CD4-positive, CD25-positive, alpha-beta regulatory T cell (primary cell): ENCODE results near the gene RNF19B. TPM values are rescaled to one million over a fixed set of nuclear protein-coding genes. Genes with fewer than 3 reads are reported as not detected.
"Not testable (repeated sequence)": the region's sequence is repeated elsewhere in the genome, so short reads cannot be mapped to it uniquely, and the experiment has no call there.

Source experiments
- ATAC-seq, 2 donors: fragments of 150-1000 bp; cut with Tn5 transposase; one replicate each; pipeline ENCODE4 v1.10.0; 2021; ENCODE audit warnings: low read depth in 2 of 2, moderate number of reproducible peaks in 2 of 2, moderate library complexity in 1 of 2
- DNase-seq, 3 donors: peaks; one replicate each; pipeline versions ENCODE4 v3.0.0 to v3.0.0-alpha.2; 2012 to 2022; ENCODE audit warnings: mixed read lengths in 1 of 3
- H3K27ac ChIP-seq: one replicate; pipeline ENCODE4 v1.7.0; 2013; ENCODE audit warnings: mild to moderate bottlenecking, low read length; ENCODE audit not compliant: insufficient read depth, poor library complexity, severe bottlenecking
- H3K27me3 ChIP-seq: one replicate; pipeline ENCODE4 v1.7.0; 2013; ENCODE audit warnings: low read length; ENCODE audit not compliant: control insufficient read depth, insufficient read depth
- H3K36me3 ChIP-seq: one replicate; pipeline ENCODE4 v1.7.0; 2013; ENCODE audit warnings: mild to moderate bottlenecking, low read length, moderate library complexity; ENCODE audit not compliant: control insufficient read depth, insufficient read depth
- H3K4me1 ChIP-seq: 2 replicates; pipeline ENCODE4 v1.7.0; 2013; ENCODE audit warnings: mild to moderate bottlenecking, low read length; ENCODE audit not compliant: insufficient read depth, control insufficient read depth, poor library complexity, severe bottlenecking
- H3K4me3 ChIP-seq: one replicate; pipeline ENCODE4 v1.7.0; 2013; ENCODE audit warnings: low read depth, mild to moderate bottlenecking, low read length, moderate library complexity
- H3K9me3 ChIP-seq, 2 experiments: 1 replicate in 1 of 2; 2 replicates in 1 of 2; pipeline ENCODE4 v1.7.0; 2013; ENCODE audit warnings: low read length in 2 of 2, mild to moderate bottlenecking in 1 of 2, moderate library complexity in 1 of 2; ENCODE audit not compliant: control insufficient read depth in 2 of 2
- H3K27ac Mint-ChIP-seq, 3 donors: one replicate each; pipeline ENCODE4 v1.8.0; 2020 to 2022; ENCODE audit warnings: mild to moderate bottlenecking in 3 of 3, mixed read lengths in 3 of 3, moderate library complexity in 2 of 3
- H3K27me3 Mint-ChIP-seq: one replicate; pipeline ENCODE4 v1.8.0; 2022; ENCODE audit warnings: mild to moderate bottlenecking, mixed read lengths
- H3K36me3 Mint-ChIP-seq: one replicate; pipeline ENCODE4 v1.8.0; 2020; ENCODE audit warnings: mixed read lengths
- H3K4me1 Mint-ChIP-seq, 4 donors: one replicate each; pipeline ENCODE4 v1.8.0; 2020 to 2022; ENCODE audit warnings: mixed read lengths in 4 of 4, mild to moderate bottlenecking in 1 of 4
- H3K4me3 Mint-ChIP-seq, 4 donors: one replicate each; pipeline ENCODE4 v1.8.0; 2020 to 2022; ENCODE audit warnings: mild to moderate bottlenecking in 4 of 4, mixed read lengths in 4 of 4, moderate library complexity in 3 of 4
- H3K9me3 Mint-ChIP-seq, 7 donors: one replicate each; pipeline ENCODE4 v1.8.0; 2020 to 2022; ENCODE audit warnings: mixed read lengths in 7 of 7, mild to moderate bottlenecking in 3 of 7, moderate library complexity in 2 of 7
- polyA plus RNA-seq, 4 donors: library from polyadenylated mRNA; unstranded; fragments of 300-500 nt; fragmentation: Illumina TruSeq; gene quantifications; one replicate each; pipeline ENCODE4 v1.2.3, GENCODE V29; 2021
- total RNA-seq: library from RNA; stranded (reverse); gene quantifications from one replicate; pipeline ENCODE4 v1.2.3, GENCODE V29; 2022

RNF19B gene
- total and polyA plus RNA-seq, 5 donors from 2014 or later, result 2.0 to 44.9 (median 2.4) TPM

- DNase-seq (no peak), ATAC-seq (no peak)
- Mint-ChIP-seq H3K9me3 (no peaks in the 10 kb centered on the region), H3K27ac (no peak overlapping the region), H3K36me3 (no peaks in the 10 kb centered on the region), H3K4me3 (no peak overlapping the region), H3K4me1 (peaks cover 0 to 5% (median 2%) of the 10 kb centered on the region in 4 donors), H3K27me3 (peaks cover 40% of the 10 kb centered on the region)
- H3K36me3 ChIP-seq, result no peaks in the 10 kb centered on the region
- H3K4me1 ChIP-seq, result no peaks in the 10 kb centered on the region
- no peaks in the 10 kb centered on the region for H3K9me3 ChIP-seq
- peaks cover 12% of the 10 kb centered on the region for H3K27me3 ChIP-seq
- H3K27ac ChIP-seq, result no peak overlapping the region
- no peak overlapping the region for H3K4me3 ChIP-seq
Measured at GRCh38 chr1:32918179-32918578, 46.4 kb downstream of the RNF19B start.

DNA sequence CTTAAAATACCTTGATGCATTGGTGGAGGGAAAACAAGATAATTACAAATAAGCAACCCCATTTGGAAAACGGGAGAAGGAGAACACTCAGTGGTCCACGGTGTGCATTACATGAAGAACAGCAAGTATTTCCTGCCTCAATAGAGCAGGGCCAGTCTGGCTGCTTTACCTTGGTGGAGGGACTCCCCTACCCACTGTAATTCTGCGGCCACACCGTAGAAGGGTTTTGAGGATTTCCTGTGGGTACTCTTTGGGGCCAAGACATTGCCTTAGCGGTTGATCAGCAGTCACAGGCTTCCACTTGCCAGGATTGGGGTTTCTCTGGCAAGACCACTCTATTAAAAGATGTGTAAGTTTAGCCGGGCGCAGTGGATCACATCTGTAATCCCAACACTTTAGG is 47.1 kb downstream of the RNF19B start:
- peaks cover 7% of the 10 kb centered on the region for H3K27me3 ChIP-seq
- H3K4me1 ChIP-seq, result no peaks in the 10 kb centered on the region
- Mint-ChIP-seq H3K27ac (no peak overlapping the region), H3K4me3 (peak overlapping the region in 1 of 4 donors; percentile 29), H3K36me3 (no peaks in the 10 kb centered on the region), H3K9me3 (no peaks in the 10 kb centered on the region), H3K4me1 (peaks cover 0 to 5% (median 2%) of the 10 kb centered on the region in 4 donors), H3K27me3 (peaks cover 34% of the 10 kb centered on the region)
- no peak for DNase-seq
- ATAC-seq, result no peak
- no peak overlapping the region for H3K27ac ChIP-seq
- no peaks in the 10 kb centered on the region for H3K36me3 ChIP-seq
- no peaks in the 10 kb centered on the region for H3K9me3 ChIP-seq
- no peak overlapping the region for H3K4me3 ChIP-seq

DNA sequence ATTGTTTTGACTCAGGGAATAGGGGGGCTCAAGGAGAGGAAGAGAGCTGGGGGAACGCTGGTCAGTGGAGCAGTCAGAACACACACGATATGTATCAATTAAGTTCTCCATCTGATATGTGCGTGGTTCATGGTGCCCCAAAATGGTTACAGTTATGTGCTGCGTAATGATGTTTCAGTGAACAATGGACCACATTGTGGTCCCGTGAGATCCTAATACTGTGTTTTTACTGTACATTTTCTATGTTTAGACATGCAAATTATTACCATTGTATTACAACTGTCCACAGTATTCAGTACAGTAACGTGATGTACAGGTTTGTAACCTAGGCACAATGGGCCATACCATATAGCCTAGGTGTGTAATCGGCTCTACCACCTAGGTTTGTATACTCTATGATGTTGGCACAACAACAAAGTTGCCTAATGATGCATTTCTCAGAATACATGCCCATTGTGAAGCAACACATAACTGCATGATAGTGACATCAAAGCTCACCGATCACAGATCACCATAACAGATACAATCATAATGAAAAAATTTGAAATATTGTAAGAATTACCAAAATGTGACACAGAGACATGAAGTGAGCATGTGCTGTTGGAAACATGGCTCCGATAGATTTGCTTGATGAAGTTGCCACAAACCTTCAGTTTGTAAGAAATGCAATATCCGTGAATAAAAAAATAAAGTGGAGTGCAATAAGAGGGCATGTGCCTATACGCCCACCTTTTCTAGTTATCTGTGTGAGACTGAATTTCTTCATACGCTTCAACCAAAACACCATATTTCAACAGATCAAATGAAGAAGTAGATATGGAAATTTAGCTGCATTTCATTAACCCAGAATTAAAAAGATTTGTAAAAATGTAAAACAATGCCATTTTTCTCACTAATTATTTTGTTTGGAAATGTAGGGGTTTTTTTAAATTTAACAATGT is 48.6 kb downstream of the RNF19B start:
- no peaks in the 10 kb centered on the region for H3K9me3 ChIP-seq
- H3K27me3 Mint-ChIP-seq, result peaks cover 28% of the 10 kb centered on the region
- no peak overlapping the region for H3K4me3 Mint-ChIP-seq
- DNase-seq, result no peak
- H3K4me1 ChIP-seq, result no peaks in the 10 kb centered on the region
- peaks cover 0 to 5% (median 2%) of the 10 kb centered on the region in 4 donors for H3K4me1 Mint-ChIP-seq
- no peak for ATAC-seq
- no peak overlapping the region for H3K27ac ChIP-seq
- no peaks in the 10 kb centered on the region for H3K36me3 Mint-ChIP-seq
- no peak overlapping the region for H3K4me3 ChIP-seq
- H3K36me3 ChIP-seq, result no peaks in the 10 kb centered on the region
- peaks cover 10% of the 10 kb centered on the region for H3K27me3 ChIP-seq
- no peak overlapping the region for H3K27ac Mint-ChIP-seq
- no peaks in the 10 kb centered on the region for H3K9me3 Mint-ChIP-seq

GRCh38 chr1:32910319-32910718 is 54.3 kb downstream of the RNF19B start:
- DNase-seq (no peak), ATAC-seq (no peak)
- H3K27me3 Mint-ChIP-seq, result peaks cover 11% of the 10 kb centered on the region
- no peak overlapping the region for H3K4me3 Mint-ChIP-seq
- H3K36me3 Mint-ChIP-seq, result no peaks in the 10 kb centered on the region
- Histone ChIP-seq H3K4me3 (no peak overlapping the region), H3K36me3 (no peaks in the 10 kb centered on the region), H3K9me3 (no peaks in the 10 kb centered on the region), H3K27me3 (peaks cover 10% of the 10 kb centered on the region), H3K27ac (no peak overlapping the region), H3K4me1 (no peaks in the 10 kb centered on the region)
- peaks cover 0 to 2% (median 0%) of the 10 kb centered on the region in 7 donors for H3K9me3 Mint-ChIP-seq
- H3K4me1 Mint-ChIP-seq, result no peaks in the 10 kb centered on the region
- H3K27ac Mint-ChIP-seq, result no peak overlapping the region

DNA sequence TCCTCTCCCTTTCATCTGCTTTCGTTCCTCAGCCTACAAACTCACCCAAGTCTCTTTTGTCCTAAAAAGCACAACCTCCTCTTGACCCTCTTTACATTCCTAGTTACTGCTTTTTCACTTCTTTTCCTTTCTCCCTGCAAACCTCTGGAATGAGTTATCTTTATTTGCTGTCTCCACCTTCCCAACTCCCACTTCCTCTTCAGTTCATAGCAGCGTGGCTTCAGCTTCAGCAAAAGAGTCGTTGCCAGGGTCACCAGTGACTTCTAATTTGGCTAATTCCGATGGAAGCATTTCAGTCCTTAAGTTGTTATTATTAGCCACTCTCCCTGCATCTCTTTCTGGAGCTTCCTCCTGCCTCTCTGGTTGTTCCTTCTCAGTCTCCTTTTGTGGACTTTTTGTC is 57.2 kb downstream of the RNF19B start:
- ATAC-seq, result no peak
- no peak for DNase-seq
- Histone ChIP-seq H3K27me3 (peaks cover 10% of the 10 kb centered on the region), H3K4me3 (no peak overlapping the region), H3K4me1 (no peaks in the 10 kb centered on the region), H3K27ac (no peak overlapping the region), H3K36me3 (no peaks in the 10 kb centered on the region), H3K9me3 (no peaks in the 10 kb centered on the region)
- H3K9me3 Mint-ChIP-seq, result peaks cover 0 to 2% (median 0%) of the 10 kb centered on the region in 7 donors
- H3K4me3 Mint-ChIP-seq, result no peak overlapping the region
- H3K27ac Mint-ChIP-seq, result no peak overlapping the region
- no peaks in the 10 kb centered on the region for H3K4me1 Mint-ChIP-seq
- H3K36me3 Mint-ChIP-seq, result no peaks in the 10 kb centered on the region
- H3K27me3 Mint-ChIP-seq, result peaks cover 33% of the 10 kb centered on the region

- Mint-ChIP-seq H3K27ac (no peak overlapping the region), H3K9me3 (peaks cover 0 to 2% (median 0%) of the 10 kb centered on the region in 7 donors), H3K36me3 (no peaks in the 10 kb centered on the region), H3K4me1 (peaks cover 0 to 5% (median 0%) of the 10 kb centered on the region in 4 donors), H3K4me3 (no peak overlapping the region), H3K27me3 (peaks cover 41% of the 10 kb centered on the region)
- DNase-seq (no peak), ATAC-seq (no peak)
- H3K36me3 ChIP-seq, result no peaks in the 10 kb centered on the region
- H3K4me3 ChIP-seq, result no peak overlapping the region
- no peaks in the 10 kb centered on the region for H3K9me3 ChIP-seq
- no peak overlapping the region for H3K27ac ChIP-seq
- H3K4me1 ChIP-seq, result peaks cover 2% of the 10 kb centered on the region
- peaks cover 10% of the 10 kb centered on the region for H3K27me3 ChIP-seq
Measured at GRCh38 chr1:32906654-32907053, 58.0 kb downstream of the RNF19B start.

DNA sequence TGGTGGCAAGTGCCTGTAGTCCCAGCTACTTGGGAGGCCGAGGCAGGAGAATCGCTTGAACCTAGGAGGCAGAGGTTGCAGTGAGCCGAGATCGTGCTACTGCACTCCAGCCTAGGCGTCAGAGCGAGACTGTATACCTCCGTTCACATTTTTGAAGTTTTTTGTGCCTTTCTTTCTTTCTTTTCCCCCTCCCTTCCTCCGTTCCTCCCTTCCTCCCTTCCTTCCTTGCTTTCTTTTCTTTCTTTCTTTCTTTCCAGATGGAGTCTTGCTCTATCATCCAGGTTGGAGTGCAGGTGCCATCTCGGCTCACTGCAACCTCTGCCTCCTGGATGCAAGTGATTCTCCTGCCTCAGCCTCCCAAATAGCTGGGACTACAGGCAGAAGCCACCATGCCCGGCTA is 59.0 kb downstream of the RNF19B start:
- ATAC-seq, H3K4me1 ChIP-seq, H3K4me3 Mint-ChIP-seq, H3K9me3 ChIP-seq, H3K9me3 Mint-ChIP-seq, H3K36me3 ChIP-seq, H3K4me1 Mint-ChIP-seq, H3K4me3 ChIP-seq, H3K27ac ChIP-seq, H3K36me3 Mint-ChIP-seq, H3K27ac Mint-ChIP-seq, DNase-seq: not testable (repeated sequence)
- H3K27me3 ChIP-seq, result peaks cover 10% of the 10 kb centered on the region
- H3K27me3 Mint-ChIP-seq, result peaks cover 47% of the 10 kb centered on the region

DNA sequence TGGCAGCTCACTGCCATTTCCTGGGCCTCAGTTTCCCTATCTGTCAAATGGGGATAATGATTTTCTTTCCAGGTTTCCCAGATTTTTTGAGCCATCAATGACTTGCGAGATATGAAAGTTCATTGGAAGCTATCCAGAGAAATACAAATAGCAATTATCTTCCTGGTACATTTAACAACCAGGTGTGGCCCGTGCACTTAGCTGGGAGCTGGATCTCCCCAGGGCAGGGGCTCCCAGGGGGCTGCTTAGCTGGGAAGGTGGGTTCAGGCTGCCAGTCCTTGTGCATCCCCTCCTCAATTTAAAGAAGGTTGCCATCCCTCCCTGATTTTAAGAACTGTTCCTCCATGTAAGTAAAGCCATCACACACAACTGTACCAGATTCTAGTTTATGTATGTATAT is 59.8 kb downstream of the RNF19B start:
- H3K27me3 Mint-ChIP-seq, result peaks cover 49% of the 10 kb centered on the region
- no peak for DNase-seq

More for the DNA sequence above, 59.8 kb downstream of the RNF19B start:
- H3K9me3 ChIP-seq, result no peaks in the 10 kb centered on the region
- H3K4me3 ChIP-seq, result no peak overlapping the region
- H3K36me3 Mint-ChIP-seq, result no peaks in the 10 kb centered on the region
- no peaks in the 10 kb centered on the region for H3K36me3 ChIP-seq
- peaks cover 0 to 9% (median 3%) of the 10 kb centered on the region in 4 donors for H3K4me1 Mint-ChIP-seq
- peaks cover 10% of the 10 kb centered on the region for H3K4me1 ChIP-seq
- no peak for ATAC-seq
- H3K27me3 ChIP-seq, result peaks cover 12% of the 10 kb centered on the region
- H3K27ac Mint-ChIP-seq, result no peak overlapping the region
- H3K4me3 Mint-ChIP-seq, result peak overlapping the region in 1 of 4 donors; percentile 12
- H3K27ac ChIP-seq, result no peak overlapping the region
- no peaks in the 10 kb centered on the region for H3K9me3 Mint-ChIP-seq
